AG09319 (cell line): ENCODE data around the gene PDCD7.

Experiments
- DNase-seq: peaks from one replicate; pipeline ENCODE4 v3.0.0-alpha.2; 2010; ENCODE audit warnings: low read depth; ENCODE audit errors: extremely low read depth
- TF ChIP-seq, protein P1 (sequence below): IDR thresholded peaks from 2 replicates; pipeline ENCODE4 v1.5.1; 2011; ENCODE audit warnings: low read depth, mild to moderate bottlenecking, inconsistent platforms, low read length, moderate library complexity

The PDCD7 gene

DNA sequence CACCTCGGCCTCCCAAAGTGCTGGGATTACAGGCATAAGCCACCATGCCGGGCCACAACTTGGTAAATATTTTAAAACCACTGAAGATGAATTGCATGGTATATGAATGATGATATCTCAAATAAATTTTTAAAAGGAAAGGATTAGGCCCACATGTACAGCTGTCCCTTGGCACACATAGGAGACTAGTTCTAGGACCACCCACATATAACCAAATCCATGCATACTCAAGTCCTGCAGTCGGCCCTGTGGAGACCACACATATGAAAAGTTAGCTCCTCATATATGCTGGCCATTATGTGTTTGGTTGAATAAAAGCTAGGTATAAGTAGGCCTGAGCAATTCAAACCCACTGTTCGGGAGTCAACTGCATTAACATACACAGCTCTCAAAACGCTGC lies 40.9 kb upstream of the PDCD7 start:
- TF ChIP-seq, protein P1, sequence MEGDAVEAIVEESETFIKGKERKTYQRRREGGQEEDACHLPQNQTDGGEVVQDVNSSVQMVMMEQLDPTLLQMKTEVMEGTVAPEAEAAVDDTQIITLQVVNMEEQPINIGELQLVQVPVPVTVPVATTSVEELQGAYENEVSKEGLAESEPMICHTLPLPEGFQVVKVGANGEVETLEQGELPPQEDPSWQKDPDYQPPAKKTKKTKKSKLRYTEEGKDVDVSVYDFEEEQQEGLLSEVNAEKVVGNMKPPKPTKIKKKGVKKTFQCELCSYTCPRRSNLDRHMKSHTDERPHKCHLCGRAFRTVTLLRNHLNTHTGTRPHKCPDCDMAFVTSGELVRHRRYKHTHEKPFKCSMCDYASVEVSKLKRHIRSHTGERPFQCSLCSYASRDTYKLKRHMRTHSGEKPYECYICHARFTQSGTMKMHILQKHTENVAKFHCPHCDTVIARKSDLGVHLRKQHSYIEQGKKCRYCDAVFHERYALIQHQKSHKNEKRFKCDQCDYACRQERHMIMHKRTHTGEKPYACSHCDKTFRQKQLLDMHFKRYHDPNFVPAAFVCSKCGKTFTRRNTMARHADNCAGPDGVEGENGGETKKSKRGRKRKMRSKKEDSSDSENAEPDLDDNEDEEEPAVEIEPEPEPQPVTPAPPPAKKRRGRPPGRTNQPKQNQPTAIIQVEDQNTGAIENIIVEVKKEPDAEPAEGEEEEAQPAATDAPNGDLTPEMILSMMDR = no peak
- no peak for DNase-seq

DNA sequence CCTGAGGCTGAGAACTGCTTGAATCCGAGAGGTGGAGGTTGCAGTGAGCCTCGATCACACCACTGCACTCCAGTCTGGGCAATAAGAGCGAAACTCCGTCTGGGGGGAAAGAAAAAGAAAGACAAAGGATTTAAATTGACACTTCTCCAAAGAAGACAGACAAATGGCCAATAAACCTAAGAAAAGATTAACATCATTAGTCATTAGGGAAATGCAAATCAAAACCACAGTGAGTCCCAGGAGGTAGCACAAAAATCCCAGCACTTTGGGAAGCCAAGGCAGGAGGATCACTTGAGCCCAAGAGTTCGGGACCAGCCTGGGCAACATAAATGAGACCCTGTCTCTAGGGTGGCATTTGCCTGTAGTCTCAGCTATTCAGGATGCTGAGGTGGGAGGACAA lies 38.9 kb upstream of the PDCD7 start:
- TF ChIP-seq, protein P1 = no peak
- DNase-seq = no peak

DNA sequence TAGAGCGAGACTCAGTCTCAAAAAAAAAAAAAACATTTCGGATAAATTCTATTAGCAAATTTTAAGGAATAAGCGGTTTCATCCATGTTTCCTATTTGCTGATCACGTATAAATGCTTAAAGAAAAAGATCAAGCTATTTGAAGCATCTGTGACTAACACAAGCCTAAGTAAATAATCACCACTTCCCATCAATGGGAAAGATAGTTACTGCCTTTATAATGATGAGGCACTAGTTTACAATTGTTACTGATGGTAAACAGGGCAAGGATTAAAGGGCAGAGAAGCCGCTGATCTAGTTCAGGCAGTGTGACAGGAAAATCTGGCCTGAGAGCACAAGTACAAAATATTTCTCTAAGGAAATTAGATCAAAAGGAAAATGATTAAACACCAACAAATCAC lies 37.8 kb upstream of the PDCD7 start:
- TF ChIP-seq, protein P1 = no peak
- no peak for DNase-seq

DNA sequence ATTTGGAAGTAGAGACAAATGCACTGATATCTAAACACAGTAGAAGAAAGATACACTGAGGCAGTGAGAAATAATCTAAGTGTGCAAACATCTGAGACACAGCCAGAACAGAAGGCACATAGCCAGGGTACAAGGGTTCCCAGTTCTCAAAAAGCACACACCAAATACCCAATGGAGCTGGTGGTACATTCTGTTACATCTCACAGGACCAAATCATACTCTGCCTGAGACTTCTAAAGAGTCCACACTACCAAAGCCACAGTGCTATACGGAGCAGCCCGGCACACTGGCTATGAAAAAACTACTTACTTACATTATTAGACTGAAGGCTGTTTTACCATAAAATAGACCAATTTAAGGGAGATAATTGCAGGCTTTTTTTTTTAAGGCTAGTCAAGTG lies 32.3 kb upstream of the PDCD7 start:
- no peak for DNase-seq
- TF ChIP-seq, protein P1 = no peak

DNA sequence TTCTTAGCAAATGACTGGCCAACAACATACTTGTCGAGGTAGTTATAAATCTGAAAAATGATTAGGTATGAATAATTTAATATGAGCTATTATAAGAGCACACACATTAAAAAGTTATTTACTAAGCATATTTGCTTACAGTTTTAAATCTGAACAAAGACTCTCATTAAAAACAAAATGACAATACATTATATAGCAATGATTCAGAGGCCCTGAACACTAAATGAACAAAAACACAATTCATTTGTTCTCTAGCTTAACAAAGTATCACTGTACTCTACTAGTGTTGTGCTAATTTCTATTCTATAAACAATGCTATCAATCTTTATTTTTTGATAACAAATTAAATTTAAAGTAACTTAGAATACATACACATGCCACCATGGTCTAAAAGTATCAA lies 30.5 kb upstream of the PDCD7 start:
- TF ChIP-seq, protein P1 = no peak
- no peak for DNase-seq

DNA sequence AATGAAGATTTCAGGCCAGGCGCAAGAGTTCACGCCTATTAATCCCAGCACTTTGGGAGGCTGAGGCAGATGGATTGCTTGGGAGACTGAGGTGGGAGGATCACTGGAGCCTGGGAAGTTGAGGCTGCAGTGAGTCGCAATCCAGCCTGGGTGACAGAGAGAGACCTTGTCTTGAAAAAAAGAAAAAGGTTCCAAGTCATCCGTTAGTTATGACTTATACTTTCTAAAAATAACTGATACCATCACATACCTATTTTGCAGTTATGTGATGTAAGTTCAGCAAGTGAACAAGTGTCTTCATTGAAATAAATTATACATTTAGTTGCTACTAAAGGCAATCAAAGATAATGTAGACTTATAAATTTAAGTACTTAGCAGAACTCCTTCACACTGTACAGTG lies 29.4 kb upstream of the PDCD7 start:
- DNase-seq = no peak
- TF ChIP-seq, protein P1 = no peak

DNA sequence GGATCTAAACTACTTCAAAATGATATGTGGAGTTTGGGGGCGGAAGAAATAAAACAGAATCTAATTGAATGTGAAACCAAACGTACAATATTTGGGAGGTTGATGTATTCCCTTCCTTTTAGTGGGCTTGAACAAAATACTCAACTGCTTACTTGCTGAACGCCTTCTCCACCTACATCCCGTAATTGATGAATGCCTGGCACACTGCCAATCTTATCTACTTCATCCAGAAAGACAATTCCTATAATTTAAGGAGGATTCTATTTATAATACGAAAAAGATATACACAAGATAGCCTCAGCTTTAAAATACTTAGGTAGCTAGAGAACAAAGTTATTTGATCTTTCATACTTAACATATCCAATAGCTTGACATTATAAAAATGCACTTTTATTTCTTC lies 23.1 kb upstream of the PDCD7 start:
- TF ChIP-seq, protein P1 = no peak
- no peak for DNase-seq
